Inflammatory macrophage (primary cell): ENCODE measurements around the gene PRPH.
"Not testable (repeated sequence)": the region's sequence is repeated elsewhere in the genome, so short reads cannot be mapped to it uniquely, and the experiment has no call there.

Source experiments
- DNase-seq, 2 donors: peaks; one replicate each; pipeline ENCODE4 v3.0.0-alpha.2; 2020 to 2022

The PRPH gene

GRCh38 chr12:49301760-49302159 is 6.8 kb downstream of the PRPH start:
- no peak for DNase-seq

DNA sequence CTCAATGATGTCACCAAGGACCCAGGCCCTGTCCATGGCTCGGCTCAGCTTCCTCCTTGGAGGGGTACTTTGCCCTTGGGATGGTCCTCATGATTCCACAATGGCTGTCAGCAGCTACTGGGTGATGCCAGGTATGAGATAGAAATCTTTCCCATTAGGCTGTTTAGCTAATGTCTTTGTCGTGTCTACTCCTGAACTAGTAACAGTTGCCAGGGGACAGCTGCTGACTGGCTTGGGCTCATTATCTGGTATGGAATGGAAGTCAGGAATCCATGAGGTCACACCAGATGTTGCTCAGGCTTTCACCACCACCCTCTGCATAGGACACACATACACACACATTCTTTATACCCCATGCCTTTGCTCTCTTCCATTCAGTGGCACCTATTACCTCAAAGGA is 9.2 kb downstream of the PRPH start:
- no peak for DNase-seq

DNA sequence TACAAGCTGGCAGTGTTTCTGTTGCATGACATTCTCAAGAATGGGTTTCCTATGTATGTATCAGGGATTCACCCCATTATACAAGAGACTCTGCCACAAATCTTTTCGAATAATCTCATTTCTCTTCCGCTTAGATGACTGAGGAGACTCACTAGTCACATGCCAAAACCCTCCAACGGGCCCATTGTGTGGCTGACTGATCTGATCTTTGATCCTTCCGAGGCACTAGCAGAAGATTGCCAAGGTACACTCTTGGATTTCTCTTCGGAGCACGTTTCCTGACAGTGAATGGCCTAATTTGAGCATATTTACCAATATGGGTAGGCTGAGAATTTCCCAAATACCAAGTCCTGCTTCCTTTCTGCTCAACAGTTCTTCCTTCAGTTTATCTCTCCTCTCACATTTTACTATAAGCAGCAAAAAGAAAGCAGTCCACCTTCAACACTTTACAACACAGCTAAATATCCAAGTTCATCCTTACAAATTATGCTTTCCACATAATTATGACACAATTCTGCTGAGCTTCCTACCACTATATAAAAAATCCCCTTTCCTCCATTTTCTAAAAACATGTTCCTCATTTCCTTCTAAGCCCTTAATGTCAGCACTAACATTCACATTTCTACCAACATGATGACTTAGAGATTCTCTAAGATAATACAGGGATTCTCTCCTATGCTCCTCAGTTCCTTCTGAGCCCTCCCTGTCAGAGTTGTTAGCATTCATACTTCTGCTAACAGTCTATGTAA is 11.0 kb downstream of the PRPH start:
- DNase-seq, result peak; percentile 24 to 70

GRCh38 chr12:49309386-49309785 is 14.4 kb downstream of the PRPH start:
- no peak for DNase-seq

DNA sequence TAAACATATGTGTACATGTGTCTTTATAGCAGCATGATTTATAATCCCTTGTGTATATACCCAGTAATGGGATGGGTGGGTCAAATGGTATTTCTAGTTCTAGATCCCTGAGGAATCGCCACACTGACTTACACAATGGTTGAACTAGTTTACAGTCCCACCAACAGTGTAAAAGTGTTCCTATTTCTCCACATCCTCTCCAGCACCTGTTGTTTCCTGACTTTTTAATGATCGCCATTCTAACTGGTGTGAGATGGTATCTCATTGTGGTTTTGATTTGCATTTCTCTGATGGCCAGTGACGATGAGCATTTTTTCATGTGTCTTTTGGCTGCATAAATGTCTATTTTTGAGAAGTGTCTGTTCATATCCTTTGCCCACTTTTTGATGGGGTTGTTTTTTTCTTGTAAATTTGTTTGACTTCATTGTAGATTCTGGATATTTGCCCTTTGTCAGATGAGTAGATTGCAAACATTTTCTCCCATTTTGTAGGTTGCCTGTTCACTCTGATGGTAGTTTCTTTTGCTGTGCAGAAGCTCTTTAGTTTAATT is 15.6 kb downstream of the PRPH start:
- DNase-seq, result not testable (repeated sequence)

GRCh38 chr12:49314811-49315210 is 19.9 kb downstream of the PRPH start:
- DNase-seq, result no peak

DNA sequence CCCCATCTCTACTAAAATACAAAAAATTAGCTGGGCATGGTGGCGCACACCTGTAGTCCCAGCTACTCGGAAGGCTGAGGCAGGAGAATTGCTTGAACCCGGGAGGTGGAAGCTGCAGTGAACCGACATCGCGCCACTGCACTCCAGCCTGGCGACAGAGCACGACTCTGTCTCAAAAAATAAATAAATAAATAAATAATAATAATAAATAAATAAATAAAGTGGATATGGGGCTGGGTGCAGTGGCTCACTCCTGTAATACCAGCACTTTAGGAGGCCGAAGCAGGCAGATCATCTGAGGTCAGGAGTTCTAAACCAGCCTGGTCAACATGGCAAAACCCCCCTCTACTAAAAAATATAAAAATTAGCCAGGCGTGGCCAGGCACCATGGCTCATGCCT is 22.2 kb downstream of the PRPH start:
- DNase-seq, result not testable (repeated sequence)

- not testable (repeated sequence) for DNase-seq
These were observed 25.6 kb downstream of the PRPH start for GRCh38 chr12:49320411-49321103.

DNA sequence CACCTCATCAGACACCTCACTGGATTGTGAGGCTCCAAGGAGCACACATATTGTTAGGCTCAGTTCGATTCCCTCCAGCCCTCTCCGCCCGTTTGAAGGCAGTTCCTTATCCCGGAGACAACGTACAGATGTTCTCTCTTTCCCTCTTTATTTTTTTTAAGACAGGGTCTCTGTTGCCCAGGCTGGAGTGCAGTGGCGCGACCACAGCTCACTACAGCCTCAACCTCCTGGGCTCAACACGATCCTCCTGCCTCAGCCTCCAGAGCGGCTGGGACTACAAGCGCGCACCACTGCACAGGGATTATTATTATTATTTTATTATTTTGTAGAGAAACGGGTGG is 27.4 kb downstream of the PRPH start:
- no peak for DNase-seq

DNA sequence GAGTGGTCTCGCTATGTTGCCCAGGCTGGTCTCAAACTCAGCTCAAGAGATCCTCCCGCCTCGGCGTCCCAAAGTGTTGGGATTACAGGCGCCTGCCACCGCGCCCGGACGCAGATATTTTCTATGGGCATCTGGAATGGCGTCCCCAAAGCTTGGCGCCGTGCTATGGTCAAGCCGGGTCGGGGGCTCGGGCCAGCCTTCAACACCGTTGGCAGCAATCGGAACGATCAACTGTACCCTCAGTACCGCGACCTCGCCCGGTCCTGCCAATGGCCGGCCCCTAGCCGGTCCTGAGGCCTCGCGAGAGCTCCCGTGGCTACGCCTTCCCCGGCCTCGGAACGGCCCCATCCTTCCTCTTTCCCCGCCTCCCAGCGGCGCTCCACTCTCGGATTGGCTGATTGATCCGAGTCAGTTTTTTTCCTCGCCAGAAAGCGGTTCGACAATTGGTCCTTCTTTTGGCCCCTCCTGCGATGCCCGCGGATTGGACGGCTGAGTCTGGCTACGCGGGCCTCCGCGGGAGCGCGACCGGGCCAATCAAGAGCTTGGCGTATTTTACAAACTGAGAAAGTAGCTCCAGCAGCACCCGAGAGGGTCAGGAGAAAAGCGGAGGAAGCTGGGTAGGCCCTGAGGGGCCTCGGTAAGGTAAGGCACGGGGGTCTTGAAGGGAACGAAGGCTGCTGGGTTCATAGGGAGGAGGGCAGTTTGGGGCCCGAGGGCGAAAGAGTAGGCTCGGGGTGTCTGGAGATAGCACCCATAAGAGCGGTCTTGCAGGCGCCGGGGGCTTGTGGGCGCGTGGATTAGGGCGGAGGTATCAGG is 28.0 kb downstream of the PRPH start, which contains the start of gene TROAP:
TSS of gene TROAP (plus strand) at position 548 of the 816 bp plus-strand sequence. CDS start 354 bp downstream, outside the sequence.
- DNase-seq, result peak; percentile 99

DNA sequence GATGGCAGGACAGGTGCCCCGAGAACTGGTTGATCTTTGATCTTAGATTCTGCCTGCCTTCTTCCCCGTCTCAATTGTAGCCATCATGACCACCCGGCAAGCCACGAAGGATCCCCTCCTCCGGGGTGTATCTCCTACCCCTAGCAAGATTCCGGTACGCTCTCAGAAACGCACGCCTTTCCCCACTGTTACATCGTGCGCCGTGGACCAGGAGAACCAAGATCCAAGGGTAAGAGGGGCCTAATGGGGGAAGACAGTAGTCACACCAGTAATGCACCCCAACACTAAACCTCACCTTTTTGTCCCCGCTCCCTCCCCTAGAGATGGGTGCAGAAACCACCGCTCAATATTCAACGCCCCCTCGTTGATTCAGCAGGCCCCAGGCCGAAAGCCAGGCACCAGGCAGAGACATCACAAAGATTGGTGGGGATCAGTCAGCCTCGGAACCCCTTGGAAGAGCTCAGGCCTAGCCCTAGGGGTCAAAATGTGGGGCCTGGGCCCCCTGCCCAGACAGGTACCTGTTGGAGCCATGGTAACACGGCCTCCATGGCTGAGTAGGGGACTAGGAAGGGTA is 28.7 kb downstream of the PRPH start:
- DNase-seq, result no peak

DNA sequence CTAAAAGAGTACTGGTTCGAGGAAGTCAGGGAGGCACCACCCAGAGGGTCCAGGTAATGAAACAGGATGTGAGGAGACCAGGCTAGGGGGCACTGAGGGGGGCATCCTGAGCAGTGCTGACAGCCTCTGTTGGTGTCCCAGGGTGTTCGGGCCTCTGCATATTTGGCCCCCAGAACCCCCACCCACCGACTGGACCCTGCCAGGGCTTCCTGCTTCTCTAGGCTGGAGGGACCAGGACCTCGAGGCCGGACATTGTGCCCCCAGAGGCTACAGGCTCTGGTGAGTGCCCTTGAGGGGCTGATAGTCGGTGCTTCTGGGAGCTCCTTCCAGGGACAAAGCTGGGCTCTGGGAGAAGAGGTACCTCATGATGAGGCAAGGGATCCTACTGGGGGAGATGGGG is 30.7 kb downstream of the PRPH start:
- no peak for DNase-seq

- DNase-seq, result no peak
These were observed 32.4 kb downstream of the PRPH start for GRCh38 chr12:49327368-49327767.

GRCh38 chr12:49327887-49328286 is 32.9 kb downstream of the PRPH start:
- DNase-seq, result no peak

DNA sequence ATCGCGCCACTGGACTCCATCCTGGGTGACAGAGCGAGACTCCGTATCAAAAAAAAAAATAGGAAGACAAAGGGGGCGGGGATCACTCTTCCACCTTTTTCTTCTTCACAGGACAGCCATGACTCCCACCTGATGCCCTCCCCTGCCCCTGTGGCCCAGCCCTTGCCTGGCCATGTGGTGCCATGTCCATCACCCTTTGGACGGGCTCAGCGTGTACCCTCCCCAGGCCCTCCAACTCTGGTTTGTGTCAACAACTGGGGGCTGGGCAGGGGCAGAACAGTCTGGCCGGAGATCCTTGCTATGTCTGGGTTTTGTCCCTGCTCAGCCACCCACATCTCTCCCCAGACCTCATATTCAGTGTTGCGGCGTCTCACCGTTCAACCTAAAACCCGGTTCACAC is 33.9 kb downstream of the PRPH start:
- DNase-seq, result no peak

- no peak for DNase-seq
These were observed 35.2 kb downstream of the PRPH start for GRCh38 chr12:49330032-49330619.

GRCh38 chr12:49330631-49331379 is 35.9 kb downstream of the PRPH start:
- DNase-seq, result no peak

DNA sequence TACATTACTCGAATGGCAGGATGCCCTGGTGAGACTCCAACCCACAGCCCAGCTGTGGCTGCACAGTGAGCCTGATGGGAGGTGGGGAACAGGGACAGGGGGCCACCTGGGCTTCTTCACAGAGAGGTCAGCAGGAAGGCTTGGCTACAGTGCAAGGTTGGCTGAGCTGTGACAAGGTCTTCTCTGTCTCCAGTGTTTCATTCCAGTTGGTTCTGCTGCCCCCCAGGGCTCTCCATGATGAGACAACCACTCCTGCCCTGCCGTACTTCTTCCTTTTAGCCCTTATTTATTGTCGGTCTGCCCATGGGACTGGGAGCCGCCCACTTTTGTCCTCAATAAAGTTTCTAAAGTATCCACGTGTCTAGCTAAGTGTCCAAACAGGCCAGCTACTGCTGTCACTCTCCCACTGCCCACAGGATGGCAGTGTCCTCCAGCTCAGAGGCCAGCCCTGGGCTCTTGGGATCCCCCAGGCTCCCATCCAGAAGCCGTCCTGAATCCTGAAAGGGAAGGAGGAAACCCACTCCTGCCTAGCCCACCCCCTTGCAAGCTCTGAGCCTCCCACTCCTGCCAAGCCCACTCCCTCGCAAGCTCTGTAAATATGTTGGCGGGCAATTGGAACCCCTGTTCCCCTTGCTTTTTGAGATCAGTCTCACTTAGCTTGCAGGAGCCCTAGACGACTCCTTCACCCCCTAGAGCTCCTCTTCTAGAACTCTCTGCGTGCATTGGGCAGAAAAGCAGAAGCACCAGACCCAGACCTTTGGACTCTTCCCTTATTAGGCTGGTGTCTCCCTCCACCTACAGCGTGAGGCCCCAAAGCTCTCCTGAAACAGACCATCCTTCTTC is 36.7 kb downstream of the PRPH start:
- DNase-seq, result peak; percentile 76 to 81

- DNase-seq, result no peak
These were observed 37.5 kb downstream of the PRPH start for GRCh38 chr12:49332441-49332861.

- no peak for DNase-seq
These were observed 38.0 kb downstream of the PRPH start for GRCh38 chr12:49332891-49333371.
